Stimulated activated CD8-positive, alpha-beta memory T cell treated with anti-CD3 and anti-CD28 coated beads, Interleukin-4, amount 100 ng/mL, for 4 hours (primary cell): ENCODE data around the gene SLC34A2.
"Not testable (repeated sequence)": the region's sequence is repeated elsewhere in the genome, so short reads cannot be mapped to it uniquely, and the experiment has no call there.

Source experiments
- DNase-seq, 2 donors: peaks; one replicate each; pipeline ENCODE4 v3.0.0-alpha.2; 2020; ENCODE audit warnings: low read depth in 2 of 2, low spot score in 1 of 2

Gene SLC34A2

DNA sequence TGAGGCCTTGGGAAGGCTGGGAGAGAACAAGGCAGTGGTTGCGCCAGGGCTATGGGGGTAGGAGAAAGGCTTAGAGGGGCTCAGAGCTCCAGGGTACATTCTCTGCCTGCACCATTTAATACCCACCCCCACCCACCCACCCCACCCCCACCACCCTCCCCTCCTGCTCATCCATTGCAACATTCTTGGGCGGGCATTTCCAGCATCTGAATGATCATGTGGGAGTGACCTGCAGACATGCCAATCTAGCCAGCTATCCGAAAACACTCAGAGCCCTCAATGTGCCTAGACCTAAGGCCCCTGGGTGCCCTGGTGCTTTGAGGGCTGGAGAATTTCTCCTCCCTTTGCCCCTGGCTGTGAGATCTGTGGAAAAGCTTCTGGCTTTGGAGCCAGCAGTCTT, 3.1 kb downstream of the SLC34A2 start:
- DNase-seq, result no peak

DNA sequence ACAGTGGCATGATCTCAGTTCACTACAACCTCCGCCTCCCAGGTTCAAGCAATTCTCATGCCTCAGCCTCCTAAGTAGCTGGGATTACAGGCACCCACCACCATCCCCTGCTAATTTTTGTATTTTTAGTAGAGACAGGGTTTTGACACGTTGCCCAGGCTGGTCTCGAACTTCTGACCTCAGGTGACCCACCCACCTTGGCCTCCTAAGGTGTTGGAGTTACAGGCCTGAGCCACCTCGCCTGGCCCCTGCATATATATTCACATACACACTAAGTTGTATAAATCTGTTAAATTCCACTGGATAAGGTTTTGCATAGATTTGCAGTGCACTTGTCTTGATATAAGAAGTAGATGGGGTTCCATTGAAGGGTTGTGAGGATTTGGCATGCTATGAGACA, 5.8 kb downstream of the SLC34A2 start:
- not testable (repeated sequence) for DNase-seq

DNA sequence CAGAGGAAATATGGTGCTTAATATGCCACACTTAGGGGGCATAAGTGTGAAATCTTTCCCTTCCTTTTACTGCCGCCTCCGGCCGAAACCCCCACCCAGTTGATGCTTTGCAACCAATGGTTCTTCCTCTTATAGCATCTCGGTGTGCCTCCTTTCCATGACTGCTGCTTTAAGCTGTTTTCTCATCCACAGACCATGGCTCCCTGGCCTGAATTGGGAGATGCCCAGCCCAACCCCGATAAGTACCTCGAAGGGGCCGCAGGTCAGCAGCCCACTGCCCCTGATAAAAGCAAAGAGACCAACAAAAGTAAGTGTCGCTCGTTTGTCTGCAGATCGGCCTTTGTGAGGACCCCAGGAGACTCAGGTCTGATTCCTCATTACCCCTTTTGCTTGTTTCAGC, 6.7 kb downstream of the SLC34A2 start:
- DNase-seq, result no peak

GRCh38 chr4:25663781-25664180, 8.1 kb downstream of the SLC34A2 start:
- DNase-seq, result no peak

DNA sequence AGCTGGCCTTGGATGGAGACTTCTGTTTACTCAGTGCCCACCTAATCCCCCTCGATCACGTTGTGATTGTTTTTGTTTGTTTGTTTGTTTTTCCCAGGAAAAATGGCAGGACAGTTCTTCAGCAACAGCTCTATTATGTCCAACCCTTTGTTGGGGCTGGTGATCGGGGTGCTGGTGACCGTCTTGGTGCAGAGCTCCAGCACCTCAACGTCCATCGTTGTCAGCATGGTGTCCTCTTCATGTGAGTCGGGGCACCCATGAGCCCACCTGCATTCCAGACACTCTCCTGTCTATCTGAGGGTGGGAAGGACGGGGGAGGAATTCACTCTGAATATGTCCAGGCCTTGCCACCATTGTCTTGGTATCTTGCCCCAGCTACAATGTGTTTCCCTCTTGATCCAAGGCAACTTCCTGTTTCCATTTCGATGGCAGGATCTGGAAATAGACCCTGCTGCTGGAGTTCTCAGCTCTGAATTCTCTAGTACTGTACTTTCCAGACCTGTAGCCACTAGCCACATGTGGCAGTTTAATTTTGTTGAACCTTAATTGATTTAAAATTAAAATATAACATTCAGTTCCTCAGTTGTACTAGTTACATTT, 10.5 kb downstream of the SLC34A2 start:
- DNase-seq, result no peak

DNA sequence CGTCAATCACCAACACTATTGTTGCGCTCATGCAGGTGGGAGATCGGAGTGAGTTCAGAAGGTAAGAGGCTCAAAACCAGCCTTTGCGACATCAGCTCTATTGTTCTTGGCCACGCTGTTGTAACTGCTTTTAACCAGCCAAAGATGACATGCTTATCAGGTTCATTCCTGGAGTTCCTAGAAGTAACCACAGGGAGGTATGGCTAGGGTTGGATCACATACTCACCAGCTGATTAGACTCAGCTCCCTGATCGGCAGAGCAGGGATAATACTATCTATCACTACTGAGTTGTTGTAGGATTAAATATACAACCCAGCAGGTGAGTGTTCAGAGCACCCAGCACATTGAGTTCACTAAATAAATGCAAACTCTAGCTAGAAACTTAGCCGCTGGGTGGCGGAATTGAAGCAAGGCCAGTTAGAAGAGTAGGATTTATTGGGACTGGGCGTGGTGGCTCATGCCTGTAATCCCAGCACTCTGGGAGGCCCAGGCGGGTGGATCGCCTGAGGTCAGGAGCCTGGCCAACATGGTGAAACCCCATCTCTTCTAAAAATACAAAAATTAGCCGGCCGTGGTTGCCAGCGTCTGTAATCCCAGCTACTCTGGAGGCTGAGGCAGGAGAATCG, 12.4 kb downstream of the SLC34A2 start:
- no peak for DNase-seq

- no peak for DNase-seq
These were observed 15.3 kb downstream of the SLC34A2 start for GRCh38 chr4:25670991-25671390.

- DNase-seq, result no peak
These were observed 17.1 kb downstream of the SLC34A2 start for GRCh38 chr4:25672756-25673155.

GRCh38 chr4:25674386-25674785, 18.7 kb downstream of the SLC34A2 start:
- no peak for DNase-seq

DNA sequence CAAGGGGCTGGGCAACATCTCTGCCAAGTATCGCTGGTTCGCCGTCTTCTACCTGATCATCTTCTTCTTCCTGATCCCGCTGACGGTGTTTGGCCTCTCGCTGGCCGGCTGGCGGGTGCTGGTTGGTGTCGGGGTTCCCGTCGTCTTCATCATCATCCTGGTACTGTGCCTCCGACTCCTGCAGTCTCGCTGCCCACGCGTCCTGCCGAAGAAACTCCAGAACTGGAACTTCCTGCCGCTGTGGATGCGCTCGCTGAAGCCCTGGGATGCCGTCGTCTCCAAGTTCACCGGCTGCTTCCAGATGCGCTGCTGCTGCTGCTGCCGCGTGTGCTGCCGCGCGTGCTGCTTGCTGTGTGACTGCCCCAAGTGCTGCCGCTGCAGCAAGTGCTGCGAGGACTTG, 20.6 kb downstream of the SLC34A2 start:
- no peak for DNase-seq

DNA sequence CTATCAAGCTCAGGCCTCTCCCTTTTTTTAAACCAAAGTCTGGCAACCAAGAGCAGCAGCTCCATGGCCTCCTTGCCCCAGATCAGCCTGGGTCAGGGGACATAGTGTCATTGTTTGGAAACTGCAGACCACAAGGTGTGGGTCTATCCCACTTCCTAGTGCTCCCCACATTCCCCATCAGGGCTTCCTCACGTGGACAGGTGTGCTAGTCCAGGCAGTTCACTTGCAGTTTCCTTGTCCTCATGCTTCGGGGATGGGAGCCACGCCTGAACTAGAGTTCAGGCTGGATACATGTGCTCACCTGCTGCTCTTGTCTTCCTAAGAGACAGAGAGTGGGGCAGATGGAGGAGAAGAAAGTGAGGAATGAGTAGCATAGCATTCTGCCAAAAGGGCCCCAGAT, 21.5 kb downstream of the SLC34A2 start:
- DNase-seq, result no peak

DNA sequence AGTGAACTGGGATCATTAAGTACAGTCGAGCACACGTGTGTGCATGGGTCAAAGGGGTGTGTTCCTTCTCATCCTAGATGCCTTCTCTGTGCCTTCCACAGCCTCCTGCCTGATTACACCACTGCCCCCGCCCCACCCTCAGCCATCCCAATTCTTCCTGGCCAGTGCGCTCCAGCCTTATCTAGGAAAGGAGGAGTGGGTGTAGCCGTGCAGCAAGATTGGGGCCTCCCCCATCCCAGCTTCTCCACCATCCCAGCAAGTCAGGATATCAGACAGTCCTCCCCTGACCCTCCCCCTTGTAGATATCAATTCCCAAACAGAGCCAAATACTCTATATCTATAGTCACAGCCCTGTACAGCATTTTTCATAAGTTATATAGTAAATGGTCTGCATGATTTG, 22.3 kb downstream of the SLC34A2 start:
- DNase-seq, result no peak

- DNase-seq, result no peak
These were observed 32.1 kb downstream of the SLC34A2 start for GRCh38 chr4:25687773-25688172.

- no peak for DNase-seq
These were observed 38.8 kb downstream of the SLC34A2 start for GRCh38 chr4:25694466-25694865.

- DNase-seq, result no peak
These were observed 40.8 kb downstream of the SLC34A2 start for GRCh38 chr4:25696409-25696808.

GRCh38 chr4:25697516-25697915, 41.9 kb downstream of the SLC34A2 start:
- no peak for DNase-seq

GRCh38 chr4:25700661-25701060, 45.0 kb downstream of the SLC34A2 start:
- DNase-seq, result no peak

DNA sequence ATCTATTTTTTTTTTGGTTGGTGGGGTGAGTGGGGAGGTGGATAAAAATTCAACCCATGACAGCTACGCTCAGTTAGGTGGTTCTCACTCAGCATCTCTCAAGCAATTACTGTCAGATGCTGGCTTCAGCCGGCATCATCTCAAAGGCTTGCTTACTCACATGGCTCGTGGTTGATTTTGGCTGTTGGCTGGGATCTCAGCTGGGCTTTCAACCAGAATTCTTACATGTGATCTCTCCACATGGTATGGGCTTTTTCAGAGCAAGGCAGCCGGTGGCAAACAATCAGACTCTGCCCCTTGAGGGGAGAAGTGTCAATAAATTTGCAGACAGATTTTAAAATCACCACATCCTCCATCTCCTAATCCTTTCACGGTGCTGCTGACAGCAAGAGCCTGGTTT, 47.2 kb downstream of the SLC34A2 start:
- no peak for DNase-seq

GRCh38 chr4:25703731-25704388, 48.2 kb downstream of the SLC34A2 start:
- DNase-seq, result no peak

- no peak for DNase-seq
These were observed 48.9 kb downstream of the SLC34A2 start for GRCh38 chr4:25704516-25704915.

DNA sequence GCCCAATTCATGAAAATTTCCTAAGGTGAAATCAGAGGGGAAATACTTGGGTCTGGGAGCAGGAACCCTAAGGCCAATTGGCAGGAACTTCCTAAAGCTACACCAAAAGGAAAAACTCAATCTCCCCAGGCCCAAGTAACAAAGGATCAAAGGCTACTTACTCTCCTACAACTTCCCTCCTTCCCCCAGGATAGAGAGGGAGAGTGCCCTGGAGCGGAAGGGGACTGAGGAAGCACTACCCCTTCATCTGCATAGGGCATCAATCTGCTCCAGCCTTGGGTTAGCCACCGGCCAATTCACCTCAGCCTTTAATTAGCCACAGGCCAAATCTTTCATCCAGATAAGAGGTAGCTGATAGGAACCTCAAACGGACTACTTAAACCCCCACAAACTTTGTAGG, 55.0 kb downstream of the SLC34A2 start:
- DNase-seq, result no peak

GRCh38 chr4:25712611-25713010, 57.0 kb downstream of the SLC34A2 start:
- no peak for DNase-seq

DNA sequence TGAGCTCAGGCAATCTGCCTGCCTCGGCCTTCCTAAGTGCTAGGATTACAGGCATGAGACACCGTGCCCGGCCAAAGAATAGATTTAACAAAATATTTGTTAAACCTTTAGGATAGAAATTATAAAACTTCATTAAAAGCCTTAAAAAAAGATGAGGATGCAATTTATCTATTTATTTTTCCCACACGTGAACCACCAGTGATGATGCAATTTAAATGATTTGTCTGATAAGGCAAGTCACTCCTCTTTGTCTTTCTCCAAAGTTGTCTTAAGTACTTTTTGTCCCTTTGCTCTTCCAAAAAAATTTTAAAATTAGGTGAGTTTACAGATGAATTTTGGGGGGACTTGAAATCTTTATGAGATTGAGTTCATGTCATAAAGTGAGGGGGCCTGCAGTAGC, 58.2 kb downstream of the SLC34A2 start:
- DNase-seq, result no peak
